Neural cell (in vitro differentiated cells): Measurements from ENCODE around the gene PDS5B.

ENCODE experiments used
- EP300 ChIP-seq: fragments of 450-650 bp; conservative IDR thresholded peaks from 2 replicates; pipeline ENCODE4 v1.6.1; 2014; ENCODE audit warnings: antibody characterized with exemption, mild to moderate bottlenecking, moderate library complexity; ENCODE audit not compliant: poor library complexity, severe bottlenecking
- EZH2 ChIP-seq: fragments of 200-600, 300-800 bp; shearing (Covaris generic), sonication (generic); IDR thresholded peaks from 2 replicates; pipeline ENCODE4 v1.6.1; 2014; ENCODE audit warnings: antibody characterized with exemption, low read length, borderline replicate concordance, mild to moderate bottlenecking; ENCODE audit not compliant: insufficient read depth, poor library complexity, severe bottlenecking
- POLR2AphosphoS5 ChIP-seq: IDR thresholded peaks from 2 replicates; pipeline ENCODE4 v1.6.1; 2012
- RAD21 ChIP-seq: fragments of 450-650 bp; conservative IDR thresholded peaks from 2 replicates; pipeline ENCODE4 v1.6.1; 2014; ENCODE audit warnings: antibody characterized with exemption, mild to moderate bottlenecking, moderate library complexity
- REST ChIP-seq: IDR thresholded peaks from 2 replicates; pipeline ENCODE4 v1.6.1; 2012; ENCODE audit warnings: borderline replicate concordance
- SMC3 ChIP-seq: fragments of 450-650 bp; conservative IDR thresholded peaks from 2 replicates; pipeline ENCODE4 v1.6.1; 2014; ENCODE audit warnings: antibody characterized with exemption, mild to moderate bottlenecking, moderate library complexity; ENCODE audit not compliant: poor library complexity
- TAF1 ChIP-seq: IDR thresholded peaks from 2 replicates; pipeline ENCODE4 v1.6.1; 2012; ENCODE audit warnings: low read depth
- TF ChIP-seq, protein P1 (sequence below): fragments of 450-650 bp; IDR thresholded peaks from 2 replicates; pipeline ENCODE4 v1.5.1; 2014; ENCODE audit warnings: antibody characterized with exemption, mild to moderate bottlenecking, moderate library complexity; ENCODE audit not compliant: poor library complexity, severe bottlenecking

GRCh38 chr13:32781906-32782305 lies 195.7 kb downstream of the PDS5B start:
- TF ChIP-seq, protein P1, sequence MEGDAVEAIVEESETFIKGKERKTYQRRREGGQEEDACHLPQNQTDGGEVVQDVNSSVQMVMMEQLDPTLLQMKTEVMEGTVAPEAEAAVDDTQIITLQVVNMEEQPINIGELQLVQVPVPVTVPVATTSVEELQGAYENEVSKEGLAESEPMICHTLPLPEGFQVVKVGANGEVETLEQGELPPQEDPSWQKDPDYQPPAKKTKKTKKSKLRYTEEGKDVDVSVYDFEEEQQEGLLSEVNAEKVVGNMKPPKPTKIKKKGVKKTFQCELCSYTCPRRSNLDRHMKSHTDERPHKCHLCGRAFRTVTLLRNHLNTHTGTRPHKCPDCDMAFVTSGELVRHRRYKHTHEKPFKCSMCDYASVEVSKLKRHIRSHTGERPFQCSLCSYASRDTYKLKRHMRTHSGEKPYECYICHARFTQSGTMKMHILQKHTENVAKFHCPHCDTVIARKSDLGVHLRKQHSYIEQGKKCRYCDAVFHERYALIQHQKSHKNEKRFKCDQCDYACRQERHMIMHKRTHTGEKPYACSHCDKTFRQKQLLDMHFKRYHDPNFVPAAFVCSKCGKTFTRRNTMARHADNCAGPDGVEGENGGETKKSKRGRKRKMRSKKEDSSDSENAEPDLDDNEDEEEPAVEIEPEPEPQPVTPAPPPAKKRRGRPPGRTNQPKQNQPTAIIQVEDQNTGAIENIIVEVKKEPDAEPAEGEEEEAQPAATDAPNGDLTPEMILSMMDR, result no peak
- no peak for TF ChIP-seq EZH2
- TF ChIP-seq TAF1, result no peak
- TF ChIP-seq RAD21, result no peak
- TF ChIP-seq REST, result no peak
- no peak for TF ChIP-seq EP300
- no peak for TF ChIP-seq POLR2AphosphoS5
- no peak for TF ChIP-seq SMC3
